VCaP (cell line): ENCODE data around the gene SND1.

Experiments
- H3K27ac ChIP-seq: fragments of 450-650 bp; 2 replicates; pipeline ENCODE4 v1.5.1; 2017
- TF ChIP-seq, protein P1 (sequence below): fragments of 450-650 bp; conservative IDR thresholded peaks from 2 replicates; pipeline ENCODE4 v1.5.1; 2017; ENCODE audit warnings: mild to moderate bottlenecking, moderate library complexity

The SND1 gene

GRCh38 chr7:127891144-127891543 lies 239.2 kb downstream of the SND1 start:
- H3K27ac ChIP-seq: peak overlapping the region; percentile 33; the same call in 1 of the 2 replicates
- TF ChIP-seq, protein P1, sequence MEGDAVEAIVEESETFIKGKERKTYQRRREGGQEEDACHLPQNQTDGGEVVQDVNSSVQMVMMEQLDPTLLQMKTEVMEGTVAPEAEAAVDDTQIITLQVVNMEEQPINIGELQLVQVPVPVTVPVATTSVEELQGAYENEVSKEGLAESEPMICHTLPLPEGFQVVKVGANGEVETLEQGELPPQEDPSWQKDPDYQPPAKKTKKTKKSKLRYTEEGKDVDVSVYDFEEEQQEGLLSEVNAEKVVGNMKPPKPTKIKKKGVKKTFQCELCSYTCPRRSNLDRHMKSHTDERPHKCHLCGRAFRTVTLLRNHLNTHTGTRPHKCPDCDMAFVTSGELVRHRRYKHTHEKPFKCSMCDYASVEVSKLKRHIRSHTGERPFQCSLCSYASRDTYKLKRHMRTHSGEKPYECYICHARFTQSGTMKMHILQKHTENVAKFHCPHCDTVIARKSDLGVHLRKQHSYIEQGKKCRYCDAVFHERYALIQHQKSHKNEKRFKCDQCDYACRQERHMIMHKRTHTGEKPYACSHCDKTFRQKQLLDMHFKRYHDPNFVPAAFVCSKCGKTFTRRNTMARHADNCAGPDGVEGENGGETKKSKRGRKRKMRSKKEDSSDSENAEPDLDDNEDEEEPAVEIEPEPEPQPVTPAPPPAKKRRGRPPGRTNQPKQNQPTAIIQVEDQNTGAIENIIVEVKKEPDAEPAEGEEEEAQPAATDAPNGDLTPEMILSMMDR: no peak

DNA sequence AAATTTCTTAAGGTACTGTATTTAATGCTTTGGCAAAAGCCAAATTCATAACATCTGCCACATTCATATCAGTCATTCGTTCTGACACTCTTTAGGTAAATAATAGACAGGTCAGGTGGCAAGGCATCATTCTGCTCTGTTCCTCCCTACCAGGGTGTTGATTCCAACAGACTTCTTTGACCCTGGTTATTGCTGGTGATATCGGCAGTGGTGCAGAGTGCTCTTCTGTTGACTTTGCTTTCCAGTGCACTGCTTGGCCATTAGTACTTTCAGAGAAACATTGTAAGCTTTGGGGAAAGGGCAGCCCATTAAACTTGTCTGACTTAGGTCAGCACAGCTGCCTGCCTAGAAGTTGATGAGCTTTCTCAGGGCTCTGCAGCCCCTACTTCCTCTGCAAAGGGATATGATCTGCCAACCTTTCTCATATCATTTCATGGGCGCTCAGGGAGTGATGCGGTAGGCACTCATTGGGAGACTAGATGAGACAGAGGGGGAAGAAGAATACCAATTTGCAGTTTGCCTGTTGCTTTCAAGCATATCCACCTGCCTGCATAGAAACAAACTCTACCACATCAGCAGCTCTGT lies 240.0 kb downstream of the SND1 start:
- TF ChIP-seq, protein P1: no peak
- no peak overlapping the region; the same call in 1 of the 2 replicates for H3K27ac ChIP-seq

GRCh38 chr7:127892488-127893314 lies 240.7 kb downstream of the SND1 start:
- TF ChIP-seq, protein P1: no peak
- no peak overlapping the region for H3K27ac ChIP-seq

- H3K27ac ChIP-seq: no peak overlapping the region
- TF ChIP-seq, protein P1: no peak
These were observed 241.6 kb downstream of the SND1 start for GRCh38 chr7:127893547-127893946.

- TF ChIP-seq, protein P1: no peak
- H3K27ac ChIP-seq: no peak overlapping the region
These were observed 242.6 kb downstream of the SND1 start for GRCh38 chr7:127894588-127894987.

DNA sequence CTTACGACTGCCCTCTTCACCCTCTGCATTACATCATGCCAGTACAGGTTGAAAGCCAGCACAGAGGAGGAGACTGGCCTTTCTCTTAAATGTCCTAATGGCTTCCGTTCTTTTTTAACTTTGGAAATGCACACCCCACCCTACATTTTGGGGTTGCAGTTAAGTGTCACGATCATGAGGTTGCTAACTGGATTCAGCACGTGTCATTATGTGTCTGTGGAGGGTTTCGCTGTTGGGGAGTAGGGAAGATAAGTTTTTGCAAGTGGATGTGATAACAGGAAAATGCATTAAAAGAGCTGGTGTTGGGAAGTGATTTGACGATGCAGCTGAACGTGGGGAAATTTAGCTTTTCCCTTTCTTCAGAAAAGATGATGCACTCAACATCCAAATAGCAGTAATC lies 243.4 kb downstream of the SND1 start:
- no peak overlapping the region for H3K27ac ChIP-seq
- TF ChIP-seq, protein P1: no peak

DNA sequence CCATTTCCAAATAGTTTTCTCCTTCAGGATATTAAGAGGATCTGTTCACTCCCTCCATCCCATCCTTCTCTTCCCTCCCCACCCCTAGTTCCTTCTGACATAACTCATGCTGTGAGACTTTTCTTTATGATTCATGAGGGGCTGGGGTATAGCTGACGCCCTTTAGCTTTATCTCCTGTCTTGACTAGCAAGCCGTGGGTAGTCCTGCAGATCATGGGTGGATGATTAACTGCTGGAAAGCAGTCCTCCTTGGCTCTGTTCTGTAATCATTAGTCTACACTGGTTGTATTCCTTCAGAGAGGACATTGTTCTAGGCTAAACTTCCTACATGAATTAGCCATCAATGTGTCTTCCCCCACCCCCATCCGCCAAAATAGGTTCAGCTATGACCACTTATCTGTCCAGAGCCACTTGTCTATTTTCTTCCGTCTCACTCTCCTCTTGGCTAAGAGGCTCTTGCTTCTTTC lies 243.9 kb downstream of the SND1 start:
- no peak overlapping the region for H3K27ac ChIP-seq
- TF ChIP-seq, protein P1: no peak
